ENCODE data around the gene IGHMBP2.

GRCh38 chr11:68947151-68947550 is 43.5 kb downstream of the IGHMBP2 start:
- no peak for TF ChIP-seq FOXM1 (IDR thresholded peaks at IDR 0.05; ENCODE audit: borderline replicate concordance, low read depth)
- TF ChIP-seq ZBTB7A (IDR thresholded peaks at IDR 0.05; ENCODE audit: low read depth): no peak
- no peak for TF ChIP-seq YY1 (IDR thresholded peaks at IDR 0.05; ENCODE audit: low read depth)

Data from Ishikawa (cell line).